NB4 (cell line): ENCODE data around the gene CAMTA1.

Experiments used
- DNase-seq: peaks from one replicate; pipeline ENCODE4 v3.0.0; 2010; ENCODE audit warnings: low read depth
- H3K4me3 ChIP-seq: one replicate; pipeline ENCODE4 v1.5.1; 2011; ENCODE audit warnings: mild to moderate bottlenecking, low read depth, low read length, moderate library complexity
- MYC ChIP-seq: IDR thresholded peaks from 2 replicates; pipeline ENCODE4 v1.6.1; 2011; ENCODE audit warnings: low read depth, low read length
- POLR2A ChIP-seq: IDR thresholded peaks from 2 replicates; pipeline ENCODE4 v1.6.1; 2011; ENCODE audit warnings: mild to moderate bottlenecking; ENCODE audit not compliant: insufficient read length; ENCODE audit errors: extremely low read depth
- TF ChIP-seq, protein P1 (sequence below): IDR thresholded peaks from one replicate; pipeline ENCODE4 v1.5.1; 2012; ENCODE audit warnings: low read depth, low read length
- TF ChIP-seq, protein P2 (sequence below): IDR thresholded peaks from 2 replicates; pipeline ENCODE4 v1.6.1; 2011; ENCODE audit warnings: low read depth, low read length

Gene CAMTA1

DNA sequence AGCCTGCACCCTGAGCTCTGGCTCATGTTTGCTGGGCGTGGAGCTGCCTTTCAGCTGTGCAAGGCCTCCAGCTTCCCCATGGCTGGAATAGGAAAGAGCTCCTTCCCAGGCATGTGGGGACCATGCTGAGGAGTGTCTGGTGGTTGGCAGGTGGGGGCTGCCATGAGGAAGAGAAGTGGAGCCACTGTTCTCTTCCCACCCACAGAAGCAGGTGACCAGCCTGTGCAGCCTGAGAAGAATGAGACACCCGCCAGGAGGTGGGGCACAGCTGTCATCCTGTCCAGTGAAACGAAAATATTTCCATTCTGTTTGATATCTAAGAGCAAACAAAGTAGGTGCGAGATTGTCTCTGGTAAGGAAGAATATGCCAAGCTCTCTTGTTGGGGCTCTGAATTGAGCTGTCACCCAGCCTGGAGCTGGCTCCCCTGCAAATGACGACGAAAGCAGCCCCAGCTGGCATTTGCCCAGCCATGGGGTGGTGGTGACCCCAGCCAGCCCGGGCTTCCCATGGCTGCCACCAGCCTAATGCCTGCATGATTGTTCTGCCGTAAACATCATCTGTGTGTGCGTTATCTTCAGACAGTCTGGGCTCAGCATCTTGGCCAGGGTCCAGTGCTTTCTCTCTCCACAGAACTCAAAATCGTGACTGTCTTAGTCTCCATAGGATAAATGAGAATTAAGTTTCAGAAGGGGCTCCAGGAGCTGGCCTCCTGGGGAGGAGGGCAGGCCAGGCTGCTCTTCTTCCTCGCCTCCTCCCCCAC lies 556.1 kb downstream of the CAMTA1 start:
- H3K4me3 ChIP-seq: no peak overlapping the region
- no peak for TF ChIP-seq MYC
- TF ChIP-seq, protein P1, sequence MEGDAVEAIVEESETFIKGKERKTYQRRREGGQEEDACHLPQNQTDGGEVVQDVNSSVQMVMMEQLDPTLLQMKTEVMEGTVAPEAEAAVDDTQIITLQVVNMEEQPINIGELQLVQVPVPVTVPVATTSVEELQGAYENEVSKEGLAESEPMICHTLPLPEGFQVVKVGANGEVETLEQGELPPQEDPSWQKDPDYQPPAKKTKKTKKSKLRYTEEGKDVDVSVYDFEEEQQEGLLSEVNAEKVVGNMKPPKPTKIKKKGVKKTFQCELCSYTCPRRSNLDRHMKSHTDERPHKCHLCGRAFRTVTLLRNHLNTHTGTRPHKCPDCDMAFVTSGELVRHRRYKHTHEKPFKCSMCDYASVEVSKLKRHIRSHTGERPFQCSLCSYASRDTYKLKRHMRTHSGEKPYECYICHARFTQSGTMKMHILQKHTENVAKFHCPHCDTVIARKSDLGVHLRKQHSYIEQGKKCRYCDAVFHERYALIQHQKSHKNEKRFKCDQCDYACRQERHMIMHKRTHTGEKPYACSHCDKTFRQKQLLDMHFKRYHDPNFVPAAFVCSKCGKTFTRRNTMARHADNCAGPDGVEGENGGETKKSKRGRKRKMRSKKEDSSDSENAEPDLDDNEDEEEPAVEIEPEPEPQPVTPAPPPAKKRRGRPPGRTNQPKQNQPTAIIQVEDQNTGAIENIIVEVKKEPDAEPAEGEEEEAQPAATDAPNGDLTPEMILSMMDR: no peak
- TF ChIP-seq POLR2A: no peak
- TF ChIP-seq, protein P2, sequence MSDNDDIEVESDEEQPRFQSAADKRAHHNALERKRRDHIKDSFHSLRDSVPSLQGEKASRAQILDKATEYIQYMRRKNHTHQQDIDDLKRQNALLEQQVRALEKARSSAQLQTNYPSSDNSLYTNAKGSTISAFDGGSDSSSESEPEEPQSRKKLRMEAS: no peak
- no peak for DNase-seq

DNA sequence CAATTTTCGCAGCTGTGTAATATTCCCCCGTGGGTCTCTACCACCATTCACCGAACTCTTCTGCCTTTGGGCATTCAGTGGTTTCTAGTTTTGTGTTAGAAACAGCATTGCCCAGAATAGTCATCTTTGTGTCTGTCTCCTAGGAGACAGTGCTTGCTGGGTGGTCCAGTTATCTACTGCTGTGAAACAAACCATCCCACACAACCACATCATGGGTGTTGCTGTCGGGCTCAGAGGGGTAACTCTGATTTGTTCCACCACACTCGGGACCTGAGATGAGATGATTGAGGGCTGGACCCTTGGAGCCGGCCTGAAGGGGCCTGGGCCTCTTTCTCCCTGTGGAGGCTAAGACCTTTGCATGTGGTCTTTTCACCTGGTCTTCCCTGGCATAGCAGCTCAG lies 558.6 kb downstream of the CAMTA1 start:
- no peak overlapping the region for H3K4me3 ChIP-seq
- no peak for DNase-seq
- TF ChIP-seq POLR2A (no peak), MYC (no peak)
- TF ChIP-seq, protein P1: no peak
- TF ChIP-seq, protein P2: no peak

DNA sequence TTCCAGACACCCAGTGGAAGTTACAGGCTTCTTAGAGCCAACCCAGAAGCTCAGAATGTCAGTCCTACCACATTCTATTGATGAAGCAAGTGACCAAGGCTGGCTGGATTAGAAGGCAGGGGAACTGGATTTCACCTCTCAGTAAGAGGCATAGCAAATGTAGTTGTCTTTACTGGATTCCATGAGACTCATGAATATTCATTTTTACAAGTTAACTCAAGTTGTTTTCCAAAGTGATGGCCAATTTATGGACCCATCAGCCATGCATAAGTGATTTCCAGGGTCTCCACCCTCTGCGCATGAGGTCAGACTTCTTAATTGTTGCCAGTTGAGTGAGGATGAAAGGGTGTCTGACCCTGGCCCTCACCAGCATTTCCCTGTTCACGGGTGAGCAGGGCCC lies 559.0 kb downstream of the CAMTA1 start:
- H3K4me3 ChIP-seq: no peak overlapping the region
- DNase-seq: no peak
- TF ChIP-seq MYC: no peak
- TF ChIP-seq, protein P1: no peak
- TF ChIP-seq, protein P2: no peak
- TF ChIP-seq POLR2A: no peak

DNA sequence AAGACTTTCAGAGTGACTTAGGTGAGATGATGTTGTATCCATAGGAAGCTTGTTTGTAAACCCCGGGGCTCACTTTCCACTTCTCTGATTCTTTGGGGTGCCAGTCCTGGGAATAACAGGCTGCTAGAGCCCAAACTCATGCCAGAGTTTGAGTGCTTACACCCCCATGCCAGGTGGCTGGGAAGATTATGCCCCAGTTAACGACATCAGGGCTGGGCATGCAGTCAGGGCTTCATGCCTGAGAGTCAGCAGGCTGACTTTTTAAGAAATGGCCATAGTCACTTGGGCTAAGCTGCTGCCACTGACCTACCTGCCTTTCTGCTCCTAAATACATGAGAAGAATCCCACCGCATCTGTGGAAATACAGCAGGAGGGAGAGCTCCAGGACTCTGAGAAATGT lies 560.3 kb downstream of the CAMTA1 start:
- no peak for DNase-seq
- TF ChIP-seq, protein P1: no peak
- TF ChIP-seq, protein P2: no peak
- TF ChIP-seq POLR2A (no peak), MYC (no peak)
- H3K4me3 ChIP-seq: no peak overlapping the region

DNA sequence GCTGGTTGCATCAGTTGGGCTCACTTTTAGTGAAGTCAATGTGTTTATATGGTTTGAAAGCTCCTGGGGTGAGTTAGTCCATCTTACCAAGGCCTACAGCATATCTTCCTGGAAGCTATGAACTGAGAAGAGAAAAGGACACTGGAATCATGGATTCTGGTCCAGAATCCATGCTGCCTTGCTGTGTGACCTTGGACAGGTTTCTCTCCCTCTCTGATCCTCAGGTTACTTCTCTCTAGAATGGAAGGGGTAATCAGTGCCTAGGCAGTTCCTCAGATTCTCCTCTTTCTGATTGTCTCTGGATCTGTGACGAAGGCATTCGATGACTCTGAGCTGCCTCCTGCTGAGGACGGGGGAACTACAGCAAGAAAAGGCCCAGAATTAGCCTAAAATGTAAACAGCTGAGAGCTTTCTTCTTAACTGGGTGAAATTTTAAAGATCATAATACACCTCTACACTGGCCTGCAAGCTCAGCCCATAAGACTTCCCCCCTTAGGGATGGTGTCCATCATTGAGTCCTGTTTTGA lies 560.9 kb downstream of the CAMTA1 start:
- TF ChIP-seq, protein P2: no peak
- no peak for TF ChIP-seq POLR2A
- no peak for TF ChIP-seq MYC
- TF ChIP-seq, protein P1: no peak
- H3K4me3 ChIP-seq: no peak overlapping the region
- DNase-seq: no peak
